Testis (tissue), 2 donors: Measurements from ENCODE around the gene AP2B1.

ENCODE experiments used
- POLR2A ChIP-seq: fragments of 450-650 bp; IDR thresholded peaks from one replicate; pipeline ENCODE4 v1.6.1; 2017; ENCODE audit warnings: antibody characterized with exemption, mild to moderate bottlenecking, moderate library complexity
- TF ChIP-seq, protein P1 (sequence below), 3 experiments: fragments of 450-650 bp in 2 of 3; fragments of 200-600 bp in 1 of 3; sonication (generic) in 1 of 3; IDR thresholded peaks; one replicate each; pipeline ENCODE4 v1.5.1; 2016 to 2019; ENCODE audit warnings: antibody characterized with exemption in 3 of 3, mild to moderate bottlenecking in 2 of 3, moderate library complexity in 1 of 3

GRCh38 chr17:35700150-35700549 lies 113.0 kb downstream of the AP2B1 start:
- TF ChIP-seq, protein P1, sequence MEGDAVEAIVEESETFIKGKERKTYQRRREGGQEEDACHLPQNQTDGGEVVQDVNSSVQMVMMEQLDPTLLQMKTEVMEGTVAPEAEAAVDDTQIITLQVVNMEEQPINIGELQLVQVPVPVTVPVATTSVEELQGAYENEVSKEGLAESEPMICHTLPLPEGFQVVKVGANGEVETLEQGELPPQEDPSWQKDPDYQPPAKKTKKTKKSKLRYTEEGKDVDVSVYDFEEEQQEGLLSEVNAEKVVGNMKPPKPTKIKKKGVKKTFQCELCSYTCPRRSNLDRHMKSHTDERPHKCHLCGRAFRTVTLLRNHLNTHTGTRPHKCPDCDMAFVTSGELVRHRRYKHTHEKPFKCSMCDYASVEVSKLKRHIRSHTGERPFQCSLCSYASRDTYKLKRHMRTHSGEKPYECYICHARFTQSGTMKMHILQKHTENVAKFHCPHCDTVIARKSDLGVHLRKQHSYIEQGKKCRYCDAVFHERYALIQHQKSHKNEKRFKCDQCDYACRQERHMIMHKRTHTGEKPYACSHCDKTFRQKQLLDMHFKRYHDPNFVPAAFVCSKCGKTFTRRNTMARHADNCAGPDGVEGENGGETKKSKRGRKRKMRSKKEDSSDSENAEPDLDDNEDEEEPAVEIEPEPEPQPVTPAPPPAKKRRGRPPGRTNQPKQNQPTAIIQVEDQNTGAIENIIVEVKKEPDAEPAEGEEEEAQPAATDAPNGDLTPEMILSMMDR (IDR thresholded peaks at IDR 0.05), result no peak
- TF ChIP-seq POLR2A, result no peak
